Central memory CD8-positive, alpha-beta T cell (primary cell): Measurements from ENCODE around the gene NRG3.

Experiments
- ATAC-seq: fragments of 150-1000 bp; cut with Tn5 transposase; replicated peaks from 2 replicates; pipeline ENCODE4 v1.10.0; 2022; ENCODE audit warnings: mild to moderate bottlenecking, moderate FRiP score, moderate number of reproducible peaks; ENCODE audit not compliant: poor library complexity, severe bottlenecking; ENCODE audit errors: extremely low read depth
- DNase-seq, 2 donors: peaks; one replicate each; pipeline ENCODE4 v3.0.0; 2021; ENCODE audit warnings: low spot score in 2 of 2
- H3K27ac Mint-ChIP-seq: one replicate; pipeline ENCODE4 v1.8.0; 2022; ENCODE audit warnings: low read depth, mild to moderate bottlenecking, moderate library complexity, mixed read lengths
- H3K27me3 Mint-ChIP-seq: one replicate; pipeline ENCODE4 v1.8.0; 2022; ENCODE audit warnings: mixed read lengths
- H3K36me3 Mint-ChIP-seq: one replicate; pipeline ENCODE4 v1.8.0; 2022; ENCODE audit warnings: mild to moderate bottlenecking, moderate library complexity, mixed read lengths; ENCODE audit not compliant: insufficient read depth
- H3K4me1 Mint-ChIP-seq: one replicate; pipeline ENCODE4 v1.8.0; 2022; ENCODE audit warnings: mixed read lengths
- H3K4me3 Mint-ChIP-seq: one replicate; pipeline ENCODE4 v1.8.0; 2022; ENCODE audit warnings: mild to moderate bottlenecking, moderate library complexity, mixed read lengths
- H3K9me3 Mint-ChIP-seq: one replicate; pipeline ENCODE4 v1.8.0; 2022; ENCODE audit warnings: mixed read lengths

Gene NRG3

GRCh38 chr10:82358486-82359099, 483.6 kb downstream of the NRG3 start:
- Mint-ChIP-seq H3K4me1 (no peaks in the 10 kb centered on the region), H3K9me3 (peaks cover 7% of the 10 kb centered on the region), H3K27ac (no peak overlapping the region), H3K27me3 (no peaks in the 10 kb centered on the region), H3K36me3 (no peaks in the 10 kb centered on the region), H3K4me3 (no peak overlapping the region)
- ATAC-seq = no peak
- no peak for DNase-seq

GRCh38 chr10:82361256-82361655, 486.3 kb downstream of the NRG3 start:
- DNase-seq = no peak
- Mint-ChIP-seq H3K4me1 (no peaks in the 10 kb centered on the region), H3K27ac (no peak overlapping the region), H3K27me3 (no peaks in the 10 kb centered on the region), H3K36me3 (no peaks in the 10 kb centered on the region), H3K9me3 (peaks cover 6% of the 10 kb centered on the region), H3K4me3 (no peak overlapping the region)
- ATAC-seq = no peak

GRCh38 chr10:82377608-82378007, 502.6 kb downstream of the NRG3 start:
- Mint-ChIP-seq H3K4me1 (no peaks in the 10 kb centered on the region), H3K27me3 (no peaks in the 10 kb centered on the region), H3K9me3 (peaks cover 13% of the 10 kb centered on the region), H3K4me3 (no peak overlapping the region), H3K36me3 (no peaks in the 10 kb centered on the region), H3K27ac (no peak overlapping the region)
- ATAC-seq (no peak), DNase-seq (no peak)

DNA sequence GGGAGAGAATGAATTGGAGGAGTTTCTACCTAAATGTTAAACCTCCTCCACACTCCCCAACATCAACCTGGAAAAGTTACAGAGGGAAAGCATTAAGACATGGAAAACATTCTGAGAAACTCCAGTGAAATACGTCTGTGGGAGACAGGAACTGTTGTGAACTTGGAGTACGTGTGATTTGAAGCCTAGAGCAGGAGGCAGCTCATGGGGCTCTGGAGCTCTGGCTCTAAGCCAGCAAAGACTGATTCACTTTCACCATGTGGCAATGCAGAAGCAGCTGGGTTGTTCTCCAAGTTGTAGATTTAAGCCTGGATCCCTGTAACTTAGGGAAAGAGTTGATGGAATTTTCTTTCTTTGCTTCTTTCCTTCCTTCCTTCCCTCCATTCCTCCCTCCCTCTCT, 503.2 kb downstream of the NRG3 start:
- H3K36me3 Mint-ChIP-seq = no peaks in the 10 kb centered on the region
- H3K27ac Mint-ChIP-seq = no peak overlapping the region
- ATAC-seq (no peak), DNase-seq (no peak)
- H3K4me3 Mint-ChIP-seq = no peak overlapping the region
- no peaks in the 10 kb centered on the region for H3K27me3 Mint-ChIP-seq
- peaks cover 13% of the 10 kb centered on the region for H3K9me3 Mint-ChIP-seq
- no peaks in the 10 kb centered on the region for H3K4me1 Mint-ChIP-seq

DNA sequence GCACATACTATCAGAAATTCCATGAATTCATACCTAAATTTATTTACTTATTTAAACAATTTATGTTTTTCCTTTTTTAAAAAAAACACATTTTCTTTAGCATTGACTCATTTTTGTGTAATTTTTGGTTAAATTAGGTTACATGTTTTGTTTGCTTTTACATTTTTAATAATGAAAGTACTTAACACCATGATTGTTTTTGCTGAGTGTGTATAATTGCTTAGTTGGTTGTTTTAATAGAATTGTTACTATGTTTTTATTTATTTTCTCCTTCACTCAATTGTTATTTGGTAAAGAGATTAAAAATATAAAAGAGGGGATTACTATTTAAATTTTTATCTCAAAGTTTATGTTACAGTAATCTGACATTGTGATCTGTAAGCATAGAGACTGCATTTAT, 508.4 kb downstream of the NRG3 start:
- no peak overlapping the region for H3K4me3 Mint-ChIP-seq
- H3K27ac Mint-ChIP-seq = no peak overlapping the region
- no peaks in the 10 kb centered on the region for H3K4me1 Mint-ChIP-seq
- no peak for DNase-seq
- no peaks in the 10 kb centered on the region for H3K36me3 Mint-ChIP-seq
- H3K9me3 Mint-ChIP-seq = peaks cover 9% of the 10 kb centered on the region
- ATAC-seq = no peak
- no peaks in the 10 kb centered on the region for H3K27me3 Mint-ChIP-seq

DNA sequence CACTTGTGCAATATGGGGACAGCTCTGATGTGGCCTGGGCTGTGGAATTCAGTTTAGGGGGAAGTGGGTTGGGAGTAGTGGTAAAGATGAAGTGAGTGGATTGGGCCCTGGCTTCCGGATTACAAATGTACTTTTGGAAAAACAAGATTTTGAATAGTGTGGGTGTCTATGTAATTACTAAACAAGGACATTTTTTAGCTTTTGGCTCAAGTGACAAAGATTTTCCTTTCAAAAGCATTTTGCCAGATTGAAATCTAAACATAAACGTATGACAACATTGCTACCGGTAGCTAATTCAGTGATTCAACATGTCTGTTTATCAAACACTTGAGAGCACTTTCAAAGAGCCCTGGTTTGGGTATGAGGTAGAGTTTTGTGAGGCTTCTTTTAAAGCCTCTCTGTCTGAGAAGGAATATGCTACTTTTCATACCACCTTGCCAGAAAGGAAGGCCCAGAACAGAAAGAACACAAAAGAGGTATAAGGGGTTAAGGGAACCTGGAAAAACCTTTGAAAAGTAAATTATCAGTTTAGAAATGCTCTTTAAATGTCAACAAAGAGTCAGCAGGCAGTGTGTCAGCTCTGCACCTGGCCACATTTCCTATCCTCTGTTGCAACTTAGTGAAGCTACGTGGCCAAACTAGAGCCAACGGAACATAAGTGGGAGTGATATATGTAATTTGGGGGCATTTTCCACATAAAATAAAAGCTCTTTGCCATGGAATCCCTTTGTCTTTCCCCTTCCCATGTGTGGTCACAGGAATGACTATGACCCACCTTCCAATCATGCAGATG, 516.1 kb downstream of the NRG3 start:
- ATAC-seq (no peak), DNase-seq (no peak)
- H3K36me3 Mint-ChIP-seq = no peaks in the 10 kb centered on the region
- H3K27me3 Mint-ChIP-seq = no peaks in the 10 kb centered on the region
- H3K9me3 Mint-ChIP-seq = peaks cover under 1% of the 10 kb centered on the region
- no peak overlapping the region for H3K4me3 Mint-ChIP-seq
- H3K27ac Mint-ChIP-seq = no peak overlapping the region
- no peaks in the 10 kb centered on the region for H3K4me1 Mint-ChIP-seq

- H3K4me1 Mint-ChIP-seq = no peaks in the 10 kb centered on the region
- no peak for ATAC-seq
- H3K27me3 Mint-ChIP-seq = no peaks in the 10 kb centered on the region
Observed at GRCh38 chr10:82391971-82392370, 517.0 kb downstream of the NRG3 start.

GRCh38 chr10:82392533-82392932, 517.5 kb downstream of the NRG3 start:
- Mint-ChIP-seq H3K9me3 (peaks cover 4% of the 10 kb centered on the region), H3K27me3 (no peaks in the 10 kb centered on the region), H3K4me3 (no peak overlapping the region), H3K36me3 (no peaks in the 10 kb centered on the region), H3K4me1 (no peaks in the 10 kb centered on the region), H3K27ac (no peak overlapping the region)
- no peak for ATAC-seq
- no peak for DNase-seq

More at GRCh38 chr10:82391971-82392370, 517.0 kb downstream of the NRG3 start:
- DNase-seq = no peak
- Mint-ChIP-seq H3K36me3 (no peaks in the 10 kb centered on the region), H3K27ac (no peak overlapping the region), H3K9me3 (peaks cover 4% of the 10 kb centered on the region), H3K4me3 (no peak overlapping the region)

- ATAC-seq = no peak
- Mint-ChIP-seq H3K4me3 (no peak overlapping the region), H3K4me1 (no peaks in the 10 kb centered on the region), H3K9me3 (peaks cover 12% of the 10 kb centered on the region), H3K36me3 (no peaks in the 10 kb centered on the region), H3K27me3 (no peaks in the 10 kb centered on the region), H3K27ac (no peak overlapping the region)
- no peak for DNase-seq
Observed at GRCh38 chr10:82394122-82394521, 519.1 kb downstream of the NRG3 start.

DNA sequence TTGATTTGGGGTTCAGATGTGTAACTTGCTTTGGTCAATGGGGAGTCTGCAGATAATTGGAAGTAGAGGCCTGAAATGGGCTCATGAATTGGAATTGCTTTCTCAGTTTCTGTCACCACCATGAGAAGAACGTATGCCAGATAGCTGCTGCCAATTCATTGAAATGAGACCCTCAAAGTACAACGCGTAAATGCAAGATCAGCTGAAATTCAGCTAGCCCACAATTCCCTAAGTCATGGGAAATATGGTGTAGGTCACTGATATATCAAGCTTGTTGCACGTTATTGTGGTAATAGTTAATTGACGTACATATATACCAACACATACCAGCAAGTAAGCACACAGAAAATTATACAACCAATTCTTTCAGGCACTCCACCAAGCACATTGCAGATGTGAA, 520.0 kb downstream of the NRG3 start:
- Mint-ChIP-seq H3K36me3 (no peaks in the 10 kb centered on the region), H3K27me3 (no peaks in the 10 kb centered on the region), H3K27ac (no peak overlapping the region), H3K4me3 (no peak overlapping the region), H3K9me3 (peaks cover 12% of the 10 kb centered on the region), H3K4me1 (no peaks in the 10 kb centered on the region)
- DNase-seq (no peak), ATAC-seq (no peak)

- Mint-ChIP-seq H3K27me3 (no peaks in the 10 kb centered on the region), H3K4me3 (no peak overlapping the region), H3K9me3 (peaks cover 12% of the 10 kb centered on the region), H3K27ac (no peak overlapping the region), H3K4me1 (no peaks in the 10 kb centered on the region), H3K36me3 (no peaks in the 10 kb centered on the region)
- ATAC-seq = no peak
- no peak for DNase-seq
Observed at GRCh38 chr10:82396886-82397285, 521.9 kb downstream of the NRG3 start.

GRCh38 chr10:82397854-82398253, 522.9 kb downstream of the NRG3 start:
- no peak overlapping the region for H3K4me3 Mint-ChIP-seq
- no peaks in the 10 kb centered on the region for H3K36me3 Mint-ChIP-seq
- ATAC-seq (no peak), DNase-seq (no peak)
- no peaks in the 10 kb centered on the region for H3K4me1 Mint-ChIP-seq
- H3K9me3 Mint-ChIP-seq = peaks cover 12% of the 10 kb centered on the region
- no peaks in the 10 kb centered on the region for H3K27me3 Mint-ChIP-seq
- H3K27ac Mint-ChIP-seq = no peak overlapping the region

DNA sequence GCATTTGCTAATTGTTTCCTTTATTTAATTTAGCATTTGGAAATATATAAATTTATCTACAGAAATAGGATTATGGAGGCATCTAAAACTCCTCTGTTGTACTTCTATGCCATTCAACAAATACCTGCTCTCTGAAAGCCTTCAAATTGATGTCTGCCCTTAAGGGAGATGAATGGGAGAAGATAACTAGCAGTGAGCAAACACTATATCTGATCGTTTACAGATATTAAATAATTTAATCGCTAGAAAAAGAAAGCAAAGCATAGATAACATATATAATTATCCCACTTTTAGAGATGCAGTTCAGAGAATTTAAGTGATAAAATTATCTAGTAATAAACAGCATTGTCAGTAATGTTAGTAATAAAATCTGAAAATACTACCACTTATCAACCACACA, 524.9 kb downstream of the NRG3 start:
- no peaks in the 10 kb centered on the region for H3K27me3 Mint-ChIP-seq
- H3K36me3 Mint-ChIP-seq = no peaks in the 10 kb centered on the region
- peaks cover 13% of the 10 kb centered on the region for H3K9me3 Mint-ChIP-seq
- no peak overlapping the region for H3K4me3 Mint-ChIP-seq
- no peaks in the 10 kb centered on the region for H3K4me1 Mint-ChIP-seq
- no peak overlapping the region for H3K27ac Mint-ChIP-seq
- ATAC-seq (no peak), DNase-seq (no peak)
